Measurements from ENCODE around the gene CLEC10A. TPM values are rescaled to one million over a fixed set of nuclear protein-coding genes. Genes with fewer than 3 reads are reported as not detected.

CLEC10A gene
- total and polyA plus RNA-seq, 2 experiments from 2014 or later: not detected

- TF ChIP-seq ZNF462 (CRISPR knock-in tag; IDR thresholded peaks at IDR 0.05) (no peak), CTCF (conservative IDR thresholded peaks at IDR 0.05; ENCODE audit: low read depth in 2 of 2) (no peak)
These were observed 54.8 kb downstream of the CLEC10A start (continued) for GRCh38 chr17:7025245-7025644.

Small RNA genes lying within 50 kb of the gene (small RNA-seq; reads per million reads assigned to genes)
- not detected for gene AC120057.1 (ENCODE audit: low replicate concordance)

Other genes starting within 250 kb of the CLEC10A start
- not detected in 2 replicates for gene TEKT1, start 248.5 kb downstream of the CLEC10A start, total RNA-seq (2014; rRNA removed; shearing (Covaris generic))
- gene TEKT1, start 248.5 kb downstream of the CLEC10A start, polyA plus RNA-seq (2016; fragmentation: Nextera tagmentation; extraction: Ambion mirVana): not detected in 2 replicates
- 0.66 and 1.2 TPM in 2 replicates for gene ALOX12, start 84.2 kb downstream of the CLEC10A start, total RNA-seq (2014; rRNA removed; shearing (Covaris generic))
- gene ALOX12, start 84.2 kb downstream of the CLEC10A start, polyA plus RNA-seq (2016; fragmentation: Nextera tagmentation; extraction: Ambion mirVana): 1.5 and 1.8 TPM in 2 replicates
- 126 and 134 TPM in 2 replicates for gene RNASEK, start 67.6 kb downstream of the CLEC10A start, total RNA-seq (2014; rRNA removed; shearing (Covaris generic))
- gene RNASEK, start 67.6 kb downstream of the CLEC10A start, polyA plus RNA-seq (2016; fragmentation: Nextera tagmentation; extraction: Ambion mirVana): 296 and 298 TPM in 2 replicates
- gene BCL6B, start 57.2 kb downstream of the CLEC10A start, total RNA-seq (2014; rRNA removed; shearing (Covaris generic)): 4.2 and 4.5 TPM in 2 replicates
- 2.1 and 3.3 TPM in 2 replicates for gene BCL6B, start 57.2 kb downstream of the CLEC10A start, polyA plus RNA-seq (2016; fragmentation: Nextera tagmentation; extraction: Ambion mirVana)
- 4.4 and 4.7 TPM in 2 replicates for gene SLC16A13, start 44.2 kb downstream of the CLEC10A start, total RNA-seq (2014; rRNA removed; shearing (Covaris generic))
- 1.2 and 2.2 TPM in 2 replicates for gene SLC16A13, start 44.2 kb downstream of the CLEC10A start, polyA plus RNA-seq (2016; fragmentation: Nextera tagmentation; extraction: Ambion mirVana)
- gene SLC16A11, start 36.2 kb downstream of the CLEC10A start, total RNA-seq (2014; rRNA removed; shearing (Covaris generic)): 0.42 TPM in 1 of 2 replicates, not detected in the other
- gene SLC16A11, start 36.2 kb downstream of the CLEC10A start, polyA plus RNA-seq (2016; fragmentation: Nextera tagmentation; extraction: Ambion mirVana): 0.68 and 1.4 TPM in 2 replicates
- gene ASGR2, start 34.6 kb upstream of the CLEC10A start, total RNA-seq (2014; rRNA removed; shearing (Covaris generic)): 0.97 TPM in 1 of 2 replicates, not detected in the other
- gene ASGR2, start 34.6 kb upstream of the CLEC10A start, polyA plus RNA-seq (2016; fragmentation: Nextera tagmentation; extraction: Ambion mirVana): not detected in 2 replicates
- gene ASGR1, start 99.1 kb upstream of the CLEC10A start, total RNA-seq (2014; rRNA removed; shearing (Covaris generic)): 5.3 and 9.0 TPM in 2 replicates
- gene ASGR1, start 99.1 kb upstream of the CLEC10A start, polyA plus RNA-seq (2016; fragmentation: Nextera tagmentation; extraction: Ambion mirVana): 5.9 and 8.3 TPM in 2 replicates
- gene DLG4, start 139.6 kb upstream of the CLEC10A start, total RNA-seq (2014; rRNA removed; shearing (Covaris generic)): 28.7 and 31.0 TPM in 2 replicates
- gene DLG4, start 139.6 kb upstream of the CLEC10A start, polyA plus RNA-seq (2016; fragmentation: Nextera tagmentation; extraction: Ambion mirVana): 7.7 and 11.1 TPM in 2 replicates
- gene ACADVL, start 139.7 kb upstream of the CLEC10A start, total RNA-seq (2014; rRNA removed; shearing (Covaris generic)): 108 and 152 TPM in 2 replicates
- gene ACADVL, start 139.7 kb upstream of the CLEC10A start, polyA plus RNA-seq (2016; fragmentation: Nextera tagmentation; extraction: Ambion mirVana): 139 and 156 TPM in 2 replicates
- 53.9 and 80.6 TPM in 2 replicates for gene DVL2, start 154.3 kb upstream of the CLEC10A start, total RNA-seq (2014; rRNA removed; shearing (Covaris generic))
- gene DVL2, start 154.3 kb upstream of the CLEC10A start, polyA plus RNA-seq (2016; fragmentation: Nextera tagmentation; extraction: Ambion mirVana): 17.6 and 19.7 TPM in 2 replicates
- gene PHF23, start 159.2 kb upstream of the CLEC10A start, total RNA-seq (2014; rRNA removed; shearing (Covaris generic)): 33.2 and 51.0 TPM in 2 replicates
- gene PHF23, start 159.2 kb upstream of the CLEC10A start, polyA plus RNA-seq (2016; fragmentation: Nextera tagmentation; extraction: Ambion mirVana): 35.4 and 36.6 TPM in 2 replicates
- 88.8 and 128 TPM in 2 replicates for gene GABARAP, start 162.2 kb upstream of the CLEC10A start, total RNA-seq (2014; rRNA removed; shearing (Covaris generic))
- 497 and 520 TPM in 2 replicates for gene GABARAP, start 162.2 kb upstream of the CLEC10A start, polyA plus RNA-seq (2016; fragmentation: Nextera tagmentation; extraction: Ambion mirVana)
- 93.4 and 109 TPM in 2 replicates for gene CTDNEP1, start 171.5 kb upstream of the CLEC10A start, total RNA-seq (2014; rRNA removed; shearing (Covaris generic))
- 48.1 and 55.2 TPM in 2 replicates for gene CTDNEP1, start 171.5 kb upstream of the CLEC10A start, polyA plus RNA-seq (2016; fragmentation: Nextera tagmentation; extraction: Ambion mirVana)
- 23.2 and 41.4 TPM in 2 replicates for gene ELP5, start 172.0 kb upstream of the CLEC10A start, total RNA-seq (2014; rRNA removed; shearing (Covaris generic))
- 38.3 and 40.9 TPM in 2 replicates for gene ELP5, start 172.0 kb upstream of the CLEC10A start, polyA plus RNA-seq (2016; fragmentation: Nextera tagmentation; extraction: Ambion mirVana)
- 111 and 117 TPM in 2 replicates for gene CLDN7, start 182.2 kb upstream of the CLEC10A start, total RNA-seq (2014; rRNA removed; shearing (Covaris generic))
- 46.1 and 50.7 TPM in 2 replicates for gene CLDN7, start 182.2 kb upstream of the CLEC10A start, polyA plus RNA-seq (2016; fragmentation: Nextera tagmentation; extraction: Ambion mirVana)
- 10.2 and 13.6 TPM in 2 replicates for gene SLC2A4, start 201.5 kb upstream of the CLEC10A start, total RNA-seq (2014; rRNA removed; shearing (Covaris generic))
- gene SLC2A4, start 201.5 kb upstream of the CLEC10A start, polyA plus RNA-seq (2016; fragmentation: Nextera tagmentation; extraction: Ambion mirVana): 6.3 and 6.9 TPM in 2 replicates
- gene YBX2, start 214.4 kb upstream of the CLEC10A start, total RNA-seq (2014; rRNA removed; shearing (Covaris generic)): 20.6 and 36.5 TPM in 2 replicates
- gene YBX2, start 214.4 kb upstream of the CLEC10A start, polyA plus RNA-seq (2016; fragmentation: Nextera tagmentation; extraction: Ambion mirVana): 22.1 and 22.5 TPM in 2 replicates
- gene EIF5A, start 227.4 kb upstream of the CLEC10A start, total RNA-seq (2014; rRNA removed; shearing (Covaris generic)): 791 and 833 TPM in 2 replicates
- gene EIF5A, start 227.4 kb upstream of the CLEC10A start, polyA plus RNA-seq (2016; fragmentation: Nextera tagmentation; extraction: Ambion mirVana): 1,562 and 1,621 TPM in 2 replicates
- 64.8 and 83.4 TPM in 2 replicates for gene GPS2, start 235.1 kb upstream of the CLEC10A start, total RNA-seq (2014; rRNA removed; shearing (Covaris generic))
- 117 and 122 TPM in 2 replicates for gene GPS2, start 235.1 kb upstream of the CLEC10A start, polyA plus RNA-seq (2016; fragmentation: Nextera tagmentation; extraction: Ambion mirVana)
- gene NEURL4, start 249.1 kb upstream of the CLEC10A start, total RNA-seq (2014; rRNA removed; shearing (Covaris generic)): 36.8 and 42.3 TPM in 2 replicates
- gene NEURL4, start 249.1 kb upstream of the CLEC10A start, polyA plus RNA-seq (2016; fragmentation: Nextera tagmentation; extraction: Ambion mirVana): 6.3 and 6.7 TPM in 2 replicates

Measured in GM23338 (cell line).